ENCODE measurements around the gene NDUFB10.
A peak's percentile ranks its signal among the peaks of the same experiment; 100 is the strongest.

- TF ChIP-seq POLR2AphosphoS5 (IDR thresholded peaks at IDR 0.05; ENCODE audit: low read depth, low read length): peak; percentile 71
- TF ChIP-seq TAF1 (IDR thresholded peaks at IDR 0.05; ENCODE audit: borderline replicate concordance, insufficient read depth, low read length): peak; percentile 73; the same call in 1 of the 2 replicates
- peak in 1 of 2 experiments; percentile 39; a peak in 2 of 4 replicates for TF ChIP-seq REST (IDR thresholded peaks at IDR 0.05; ENCODE audit: insufficient read depth in 1 of 2, low read depth in 2 of 2, low read length in 2 of 2)
- no peak for TF ChIP-seq FOXP2 (optimal IDR thresholded peaks at IDR 0.05; ENCODE audit: borderline replicate concordance, extremely low read depth, extremely low read length, insufficient read depth)
- TF ChIP-seq SIN3A (IDR thresholded peaks at IDR 0.05; ENCODE audit: borderline replicate concordance, insufficient read depth, low read length): no peak
Measured at GRCh38 chr16:2009791-2010510, 50.6 kb downstream of the NDUFB10 start, which contains the start of gene ZNF598.

All from PFSK-1 (cell line).